KOPT-K1 (cell line): ENCODE data around the gene KCNK5.
A peak's percentile ranks its signal among the peaks of the same experiment; 100 is the strongest.

Source experiments
- H3K27ac ChIP-seq: fragments of 200-600 bp; sonication (generic); 2 replicates; pipeline ENCODE4 v1.5.1; 2016; ENCODE audit warnings: antibody characterized with exemption, mild to moderate bottlenecking, low read depth, low read length; ENCODE audit not compliant: poor library complexity, severe bottlenecking
- H3K36me3 ChIP-seq: fragments of 200-600 bp; sonication (generic); 2 replicates; pipeline ENCODE4 v1.5.1; 2017; ENCODE audit warnings: antibody characterized with exemption, mild to moderate bottlenecking, low read length, moderate library complexity; ENCODE audit not compliant: insufficient read depth
- H3K9me3 ChIP-seq: fragments of 200-600 bp; sonication (generic); 2 replicates; pipeline ENCODE4 v1.5.1; 2017; ENCODE audit warnings: antibody characterized with exemption, low read length, mild to moderate bottlenecking; ENCODE audit not compliant: insufficient read depth, poor library complexity, severe bottlenecking

The KCNK5 gene

DNA sequence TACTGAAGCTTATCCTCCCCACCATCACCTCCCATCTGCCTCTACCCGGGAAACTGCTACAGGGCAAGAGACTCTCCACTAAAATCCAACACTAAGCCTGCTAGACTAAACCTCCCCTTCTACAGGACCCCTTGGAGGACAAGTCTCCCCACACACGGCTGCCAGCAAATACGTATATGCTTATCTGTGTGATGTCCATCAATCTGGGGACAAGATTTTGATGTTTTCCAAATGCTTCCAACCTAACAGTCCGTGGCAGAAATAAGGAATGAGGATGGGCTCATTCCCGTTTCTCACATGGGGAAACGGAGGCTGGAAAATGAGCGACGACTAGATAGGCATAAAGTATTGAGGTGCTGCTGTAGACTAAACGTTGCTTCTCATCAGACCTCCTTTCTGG lies 1.8 kb downstream of the KCNK5 start:
- Histone ChIP-seq H3K36me3 (no peaks in the 10 kb centered on the region), H3K27ac (peak overlapping the region; percentile 90), H3K9me3 (no peaks in the 10 kb centered on the region)

DNA sequence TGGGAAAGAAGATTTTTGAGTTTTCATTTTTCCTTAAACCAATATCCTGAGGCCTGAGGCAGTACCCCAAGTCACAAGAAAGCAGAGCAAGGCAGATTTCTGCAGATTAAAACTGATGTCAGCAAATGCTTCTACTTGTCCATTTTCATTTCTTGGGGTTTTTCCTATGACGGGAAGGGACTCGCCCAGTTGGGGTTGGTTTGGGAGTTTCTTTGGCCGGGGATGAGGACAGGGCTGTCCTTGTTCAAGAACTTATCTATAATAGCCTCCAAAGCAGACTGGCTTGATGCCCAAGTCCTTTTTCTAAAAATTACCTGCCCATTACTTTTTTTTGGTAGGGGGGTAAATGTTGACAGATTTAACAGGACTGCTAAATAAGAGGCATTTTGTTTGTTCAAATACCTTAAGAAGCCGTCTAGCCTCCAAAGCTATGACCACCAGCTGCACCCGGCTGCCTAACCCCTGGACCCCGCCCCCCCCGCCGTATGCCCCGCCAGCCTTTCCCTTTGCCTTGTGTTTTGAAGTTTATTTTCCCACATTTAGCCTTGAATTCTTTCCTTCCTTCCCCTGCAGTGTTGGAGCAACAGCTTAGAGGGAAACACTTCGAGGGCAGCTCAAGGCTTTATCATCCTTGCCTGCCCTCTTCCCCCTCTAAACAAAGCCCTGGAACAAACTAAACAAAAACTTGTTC lies 2.5 kb downstream of the KCNK5 start:
- Histone ChIP-seq H3K36me3 (0 out of 2 replicates have a peak, but pooled peaks cover under 1% of the 10 kb centered on the region), H3K27ac (peak overlapping the region; percentile 90), H3K9me3 (no peaks in the 10 kb centered on the region)

DNA sequence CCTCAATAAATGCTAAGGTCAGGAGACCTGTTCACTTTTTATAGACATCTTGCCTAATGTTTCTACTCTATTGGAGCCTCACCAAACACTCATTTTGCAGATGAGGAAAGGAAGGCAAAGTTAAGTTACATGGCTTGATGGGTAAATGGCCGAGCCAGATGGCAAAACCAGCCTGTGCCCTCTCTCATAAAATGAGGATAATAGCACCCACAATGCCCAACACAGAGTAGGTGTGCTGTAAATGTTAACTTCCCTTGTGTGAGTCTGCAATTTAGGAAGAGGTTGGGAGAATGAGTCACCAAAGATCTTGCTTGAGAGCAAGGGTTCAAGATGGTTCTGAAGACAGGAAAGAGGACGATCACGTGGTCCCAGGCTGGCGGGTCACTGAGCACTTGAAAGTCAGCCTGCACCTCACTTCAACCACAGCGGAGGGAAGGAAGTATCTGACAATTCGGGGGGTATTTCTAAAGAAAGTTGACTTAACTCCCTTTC lies 3.3 kb downstream of the KCNK5 start:
- Histone ChIP-seq H3K36me3 (peaks cover 8% of the 10 kb centered on the region; the same call in 1 of the 2 replicates), H3K9me3 (no peaks in the 10 kb centered on the region), H3K27ac (peak overlapping the region; percentile 90)

- Histone ChIP-seq H3K27ac (peak overlapping the region; percentile 90), H3K36me3 (peaks cover 12% of the 10 kb centered on the region; the same call in 1 of the 2 replicates), H3K9me3 (no peaks in the 10 kb centered on the region)
These were observed 3.7 kb downstream of the KCNK5 start for GRCh38 chr6:39225543-39225942.

GRCh38 chr6:39224523-39225182 lies 4.6 kb downstream of the KCNK5 start:
- Histone ChIP-seq H3K9me3 (no peaks in the 10 kb centered on the region), H3K27ac (peak overlapping the region; percentile 90), H3K36me3 (peaks cover 14% of the 10 kb centered on the region; the same call in 1 of the 2 replicates)

GRCh38 chr6:39224011-39224410 lies 5.3 kb downstream of the KCNK5 start:
- peaks cover 14% of the 10 kb centered on the region; the same call in 1 of the 2 replicates for H3K36me3 ChIP-seq
- H3K9me3 ChIP-seq, result no peaks in the 10 kb centered on the region
- peak overlapping the region; percentile 90 for H3K27ac ChIP-seq

- H3K36me3 ChIP-seq, result peaks cover 19% of the 10 kb centered on the region; the same call in 1 of the 2 replicates
- H3K9me3 ChIP-seq, result no peaks in the 10 kb centered on the region
- H3K27ac ChIP-seq, result peak overlapping the region; percentile 90
These were observed 5.7 kb downstream of the KCNK5 start for GRCh38 chr6:39223555-39223954.

- Histone ChIP-seq H3K9me3 (no peaks in the 10 kb centered on the region), H3K27ac (peak overlapping the region; percentile 90)
These were observed 6.2 kb downstream of the KCNK5 start for GRCh38 chr6:39223061-39223460.

GRCh38 chr6:39221779-39222641 lies 7.3 kb downstream of the KCNK5 start:
- Histone ChIP-seq H3K9me3 (no peaks in the 10 kb centered on the region), H3K27ac (peak overlapping the region; percentile 90), H3K36me3 (peaks cover 25% of the 10 kb centered on the region; the same call in 1 of the 2 replicates)

More at GRCh38 chr6:39223061-39223460, 6.2 kb downstream of the KCNK5 start:
- H3K36me3 ChIP-seq, result peaks cover 24% of the 10 kb centered on the region; the same call in 1 of the 2 replicates

DNA sequence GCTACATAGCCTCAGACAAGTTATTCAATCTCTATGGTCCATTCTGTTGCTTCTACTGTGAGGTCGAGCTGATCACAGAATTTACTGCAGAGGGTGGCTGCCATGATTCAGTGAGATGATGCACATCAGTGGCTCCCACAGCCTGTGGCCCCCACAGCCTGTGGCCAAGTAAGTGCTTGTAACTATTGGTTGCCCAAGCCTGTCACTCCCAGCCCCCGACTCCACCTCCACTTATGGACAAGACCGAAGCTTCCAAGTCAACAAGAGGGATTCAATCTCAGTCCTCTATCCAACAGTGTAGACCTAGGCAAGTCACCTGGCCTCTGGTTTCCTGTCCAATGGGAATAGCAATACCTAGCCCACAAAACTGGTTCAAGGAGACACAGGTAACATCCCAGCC lies 8.2 kb downstream of the KCNK5 start:
- Histone ChIP-seq H3K9me3 (no peaks in the 10 kb centered on the region), H3K27ac (peak overlapping the region; percentile 90), H3K36me3 (peaks cover 30% of the 10 kb centered on the region; the same call in 1 of the 2 replicates)

GRCh38 chr6:39218868-39219567 lies 10.3 kb downstream of the KCNK5 start:
- H3K36me3 ChIP-seq, result peaks cover 49% of the 10 kb centered on the region; the same call in 1 of the 2 replicates
- H3K27ac ChIP-seq, result peak overlapping the region; percentile 90
- no peaks in the 10 kb centered on the region for H3K9me3 ChIP-seq

GRCh38 chr6:39217177-39217864 lies 12.0 kb downstream of the KCNK5 start:
- Histone ChIP-seq H3K27ac (peak overlapping the region; percentile 3), H3K36me3 (peaks cover 65% of the 10 kb centered on the region), H3K9me3 (no peaks in the 10 kb centered on the region)

GRCh38 chr6:39215640-39216158 lies 13.6 kb downstream of the KCNK5 start:
- no peaks in the 10 kb centered on the region for H3K9me3 ChIP-seq
- peak overlapping the region; percentile 9 for H3K27ac ChIP-seq
- peaks cover 63% of the 10 kb centered on the region for H3K36me3 ChIP-seq
